NCI-H1436 treated with DMSO at 0.1 percent for 48 hours (cell line): Measurements from ENCODE around the gene CYLC1.

Experiments
- DNase-seq: peaks from one replicate; lab custom pipeline; 2025; lab: John Stamatoyannopoulos, UW

The CYLC1 gene, protein sequence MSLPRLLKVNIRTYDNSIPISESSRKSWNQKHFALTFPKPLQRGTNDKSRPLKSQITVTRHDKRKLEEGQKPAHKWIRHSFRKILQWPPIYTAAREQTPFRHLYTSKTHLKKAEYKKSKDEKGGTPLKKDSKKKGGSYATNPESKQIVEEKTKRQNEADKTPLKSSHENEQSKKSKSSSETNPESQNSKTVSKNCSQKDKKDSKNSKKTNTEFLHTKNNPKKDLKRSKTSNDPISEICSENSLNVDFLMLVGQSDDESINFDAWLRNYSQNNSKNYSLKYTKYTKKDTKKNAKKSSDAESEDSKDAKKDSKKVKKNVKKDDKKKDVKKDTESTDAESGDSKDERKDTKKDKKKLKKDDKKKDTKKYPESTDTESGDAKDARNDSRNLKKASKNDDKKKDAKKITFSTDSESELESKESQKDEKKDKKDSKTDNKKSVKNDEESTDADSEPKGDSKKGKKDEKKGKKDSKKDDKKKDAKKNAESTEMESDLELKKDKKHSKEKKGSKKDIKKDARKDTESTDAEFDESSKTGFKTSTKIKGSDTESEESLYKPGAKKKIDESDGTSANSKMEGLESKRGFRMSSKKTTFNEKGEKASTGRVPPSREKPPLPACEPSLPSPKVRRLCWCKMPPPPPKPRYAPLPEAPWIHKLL

DNA sequence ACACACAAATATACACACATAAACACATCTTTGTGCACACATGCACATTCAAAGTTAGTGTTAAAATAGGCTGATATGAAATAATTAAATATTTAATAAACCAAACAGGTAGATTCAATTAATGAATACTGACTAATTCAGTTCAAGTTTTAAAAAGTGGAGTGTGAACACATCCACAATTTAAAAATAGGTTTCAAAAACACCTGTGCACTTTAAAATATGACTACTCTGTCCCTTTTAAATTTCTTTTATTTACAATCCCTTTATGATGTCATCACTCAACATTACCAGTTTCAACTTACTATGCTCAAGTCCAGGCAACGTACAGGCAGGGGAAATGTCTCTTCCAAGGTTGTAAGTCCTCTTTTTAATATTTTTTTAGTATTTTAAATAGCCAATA is at the start of gene CYLC1:
CYLC1 (plus strand) TSS at position 301 of the 400 bp plus-strand sequence; CDS start at position 338, 37 bp downstream.
- no peak for DNase-seq

DNA sequence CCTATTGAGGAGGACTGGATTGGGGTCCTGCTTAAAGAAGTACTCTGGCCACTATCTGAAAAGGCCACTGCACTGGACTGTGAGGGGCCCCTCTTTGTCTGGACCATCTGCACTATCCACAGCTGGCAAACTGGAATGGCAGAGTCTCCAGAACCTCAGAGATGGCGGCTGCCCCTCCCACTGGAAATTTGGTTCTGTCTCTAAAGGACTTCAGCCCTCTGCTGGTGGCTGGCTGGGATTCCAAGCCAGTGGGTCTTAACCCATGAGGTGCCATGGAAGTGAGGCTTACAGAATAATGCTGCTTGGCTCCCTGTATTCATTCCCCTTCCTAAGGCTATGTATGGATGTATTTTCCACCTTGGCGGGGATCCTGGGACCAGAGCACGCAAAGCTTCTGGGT is 41.6 kb upstream of the CYLC1 start:
- no peak for DNase-seq

DNA sequence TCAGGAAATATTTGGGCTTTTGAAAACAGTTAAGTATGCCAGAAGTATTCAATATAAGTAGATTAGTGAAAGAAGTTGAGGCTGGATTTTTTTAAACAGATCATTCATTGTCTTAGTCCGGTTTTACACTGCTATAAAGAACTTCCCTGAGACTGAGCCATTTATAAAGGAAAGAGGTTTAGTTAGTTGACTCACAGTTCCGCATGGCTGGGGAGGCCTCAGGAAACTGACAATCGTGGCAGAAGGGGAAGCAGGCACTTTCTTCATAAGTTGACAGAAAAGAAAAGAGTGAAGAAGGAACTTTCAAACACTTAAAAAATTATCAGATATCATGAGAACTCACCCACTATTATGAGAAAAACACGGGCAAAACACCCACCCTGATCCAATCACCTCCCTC is 31.1 kb upstream of the CYLC1 start:
- no peak for DNase-seq

DNA sequence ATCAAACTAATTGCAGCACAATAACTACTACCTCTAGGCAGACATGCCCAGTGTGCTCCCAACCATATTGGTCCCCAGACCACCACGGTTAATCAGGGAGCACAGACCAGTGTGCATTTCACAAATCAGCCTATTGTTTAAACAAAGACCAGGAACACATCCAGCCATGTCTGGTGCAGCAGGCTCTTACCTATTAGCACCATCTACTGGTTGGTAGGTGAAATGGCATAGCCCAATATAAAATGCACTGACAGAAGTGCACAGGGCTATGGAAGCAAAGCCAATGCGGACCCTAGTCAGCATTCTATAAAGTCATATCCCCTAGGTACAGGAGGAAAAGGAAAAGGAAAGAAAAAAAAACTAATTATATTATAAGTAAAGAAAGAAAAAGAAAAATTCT is 15.5 kb upstream of the CYLC1 start:
- no peak for DNase-seq

DNA sequence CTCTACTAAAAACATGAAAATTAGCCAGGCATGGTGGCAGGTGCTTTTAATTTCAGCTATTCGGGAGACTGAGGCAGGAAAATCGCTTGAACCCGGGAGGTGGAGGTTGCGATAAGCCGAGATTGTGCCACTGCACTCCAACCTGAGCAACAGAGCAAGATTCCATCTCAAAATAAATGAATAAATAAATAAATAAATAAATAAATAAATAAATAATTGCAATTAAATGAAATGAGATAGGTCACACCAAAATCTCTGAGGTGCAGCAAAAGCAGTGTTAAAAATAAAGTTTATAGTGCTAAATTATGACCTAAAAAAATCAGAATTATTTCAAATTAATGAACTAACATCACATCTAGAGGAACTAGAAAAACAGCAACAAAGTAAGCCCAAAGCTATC is 13.6 kb upstream of the CYLC1 start:
- DNase-seq: no peak

DNA sequence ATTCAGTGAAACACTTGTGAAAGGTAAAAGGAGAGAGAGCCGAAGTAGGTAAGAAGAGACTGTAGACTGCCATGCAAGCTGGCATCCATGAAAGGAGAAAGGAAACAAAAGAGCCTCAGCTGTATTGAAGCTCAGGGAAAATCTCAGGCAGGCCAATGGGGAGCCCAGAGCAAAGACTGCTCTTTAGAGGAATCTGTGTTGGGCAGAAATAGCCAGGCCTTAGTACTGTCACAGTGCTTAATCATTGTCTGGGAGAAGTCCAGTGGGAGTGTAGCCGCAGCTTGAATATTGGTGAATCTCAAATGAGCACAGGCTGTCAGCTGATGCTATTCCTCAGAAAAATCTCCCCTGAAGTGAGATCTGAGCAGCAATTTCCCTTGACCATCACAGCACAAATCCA is 27.6 kb downstream of the CYLC1 start:
- DNase-seq: no peak

DNA sequence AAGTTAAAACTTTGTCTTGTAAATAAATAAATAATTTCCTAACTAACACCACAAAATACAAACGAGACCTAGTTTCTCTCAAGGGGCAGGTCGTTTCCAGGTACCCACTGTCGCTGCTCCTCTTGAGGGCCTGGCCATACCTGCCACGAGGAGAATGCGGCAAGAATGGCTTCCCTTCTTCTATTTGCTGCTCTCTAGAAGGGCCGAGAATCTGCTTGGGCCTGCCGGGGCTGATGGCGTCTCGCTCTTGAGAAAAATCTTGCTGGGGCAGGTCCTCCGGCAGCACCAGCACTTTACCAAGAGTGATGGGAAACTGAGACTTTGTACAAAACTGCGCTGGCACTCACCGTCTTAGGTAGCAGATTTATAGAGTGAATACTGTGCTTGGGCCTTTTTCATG is 31.5 kb downstream of the CYLC1 start:
- no peak for DNase-seq

DNA sequence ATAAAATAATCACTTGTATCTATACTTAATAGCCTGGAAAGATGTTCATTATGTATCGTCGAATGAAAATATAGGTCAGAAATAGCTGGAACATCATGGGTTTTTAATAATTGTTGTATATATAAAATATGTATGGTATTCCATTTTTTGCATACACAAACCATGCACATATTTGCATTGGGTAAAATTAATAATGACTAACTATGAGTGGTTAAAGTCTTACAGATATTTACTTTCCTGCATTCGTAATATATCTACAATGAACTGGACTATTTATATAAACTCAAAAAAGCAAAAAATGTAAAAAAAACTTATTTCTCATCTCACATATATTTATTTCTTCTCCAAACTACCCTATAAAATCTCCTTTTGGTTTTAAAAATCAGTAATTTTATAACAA is 46.0 kb downstream of the CYLC1 start:
- no peak for DNase-seq

DNA sequence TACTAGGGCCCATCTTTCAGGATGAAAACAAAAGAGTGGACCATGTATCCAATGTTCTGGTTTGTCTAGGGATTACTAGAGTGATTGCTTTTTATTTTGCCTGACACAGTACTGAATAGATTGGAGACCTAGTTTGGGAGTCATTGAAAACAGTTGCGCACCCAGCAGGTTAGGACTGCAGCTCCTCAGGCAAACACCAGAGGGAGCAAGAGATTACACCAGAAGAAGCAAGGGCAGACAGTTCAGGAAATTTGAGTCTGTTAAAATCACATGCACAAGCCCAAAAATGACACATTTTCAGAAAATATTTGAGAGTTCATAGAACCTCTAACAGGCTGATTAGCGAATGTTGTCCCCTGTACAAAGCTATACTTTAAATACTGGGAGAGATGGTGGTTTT is 55.6 kb downstream of the CYLC1 start:
- no peak for DNase-seq

DNA sequence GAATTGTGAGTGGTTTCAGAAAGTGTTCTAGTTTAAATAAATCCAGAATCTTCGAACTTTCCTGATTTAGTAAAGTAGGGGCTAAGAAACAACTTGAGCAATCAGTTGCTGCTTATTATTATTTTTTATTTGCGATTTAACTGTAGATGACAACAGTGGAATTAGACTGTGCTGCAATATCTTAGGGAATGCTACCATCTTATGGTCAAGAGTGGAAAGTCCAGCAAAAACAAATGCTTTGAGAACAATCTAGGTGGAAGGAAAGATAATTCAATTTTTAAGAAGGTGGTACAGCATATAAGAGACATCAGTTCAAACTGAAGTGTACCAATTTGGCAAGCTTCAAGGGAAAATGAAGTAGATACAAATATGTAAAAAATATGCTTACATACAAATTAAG is 73.3 kb downstream of the CYLC1 start:
- DNase-seq: no peak
